ENCODE data around the gene FOXD1.
"Not testable (repeated sequence)": the region's sequence is repeated elsewhere in the genome, so short reads cannot be mapped to it uniquely, and the experiment has no call there.

Gene FOXD1

GRCh38 chr5:73483676-73484075, 35.1 kb upstream of the FOXD1 start:
- DNase-seq (ENCODE audit: extremely low read depth, low read depth): no peak
- TF ChIP-seq, protein P1, sequence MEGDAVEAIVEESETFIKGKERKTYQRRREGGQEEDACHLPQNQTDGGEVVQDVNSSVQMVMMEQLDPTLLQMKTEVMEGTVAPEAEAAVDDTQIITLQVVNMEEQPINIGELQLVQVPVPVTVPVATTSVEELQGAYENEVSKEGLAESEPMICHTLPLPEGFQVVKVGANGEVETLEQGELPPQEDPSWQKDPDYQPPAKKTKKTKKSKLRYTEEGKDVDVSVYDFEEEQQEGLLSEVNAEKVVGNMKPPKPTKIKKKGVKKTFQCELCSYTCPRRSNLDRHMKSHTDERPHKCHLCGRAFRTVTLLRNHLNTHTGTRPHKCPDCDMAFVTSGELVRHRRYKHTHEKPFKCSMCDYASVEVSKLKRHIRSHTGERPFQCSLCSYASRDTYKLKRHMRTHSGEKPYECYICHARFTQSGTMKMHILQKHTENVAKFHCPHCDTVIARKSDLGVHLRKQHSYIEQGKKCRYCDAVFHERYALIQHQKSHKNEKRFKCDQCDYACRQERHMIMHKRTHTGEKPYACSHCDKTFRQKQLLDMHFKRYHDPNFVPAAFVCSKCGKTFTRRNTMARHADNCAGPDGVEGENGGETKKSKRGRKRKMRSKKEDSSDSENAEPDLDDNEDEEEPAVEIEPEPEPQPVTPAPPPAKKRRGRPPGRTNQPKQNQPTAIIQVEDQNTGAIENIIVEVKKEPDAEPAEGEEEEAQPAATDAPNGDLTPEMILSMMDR (IDR thresholded peaks at IDR 0.05; ENCODE audit: low read depth, low read length): no peak

GRCh38 chr5:73482383-73483136, 34.0 kb upstream of the FOXD1 start:
- TF ChIP-seq, protein P1 (IDR thresholded peaks at IDR 0.05; ENCODE audit: low read depth, low read length): no peak
- no peak for DNase-seq (ENCODE audit: extremely low read depth, low read depth)

GRCh38 chr5:73480500-73480899, 31.9 kb upstream of the FOXD1 start:
- TF ChIP-seq, protein P1 (IDR thresholded peaks at IDR 0.05; ENCODE audit: low read depth, low read length): no peak
- DNase-seq (ENCODE audit: extremely low read depth, low read depth): no peak

DNA sequence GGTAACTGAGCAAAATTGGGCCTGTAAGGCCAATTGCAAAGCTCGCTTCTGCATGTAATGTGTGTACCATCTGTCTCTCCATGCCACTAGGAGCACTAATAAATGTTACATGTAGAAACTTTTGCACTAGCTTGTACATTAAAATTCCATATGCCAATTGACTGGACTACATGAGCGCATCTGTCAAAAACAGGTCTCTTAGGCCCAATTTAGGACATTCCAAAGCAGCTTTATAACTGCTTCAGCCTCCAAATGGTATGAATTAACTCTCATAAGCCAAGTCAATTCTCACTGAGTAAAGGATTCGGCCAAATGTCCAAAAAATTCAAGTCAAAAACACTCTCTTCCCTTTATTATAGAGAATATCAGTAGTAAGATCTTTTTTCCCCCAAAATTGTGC, 23.5 kb upstream of the FOXD1 start:
- DNase-seq (ENCODE audit: extremely low read depth, low read depth): no peak
- TF ChIP-seq, protein P1 (IDR thresholded peaks at IDR 0.05; ENCODE audit: low read depth, low read length): no peak

- TF ChIP-seq, protein P1 (IDR thresholded peaks at IDR 0.05; ENCODE audit: low read depth, low read length): no peak
- no peak for DNase-seq (ENCODE audit: extremely low read depth, low read depth)
Measured at GRCh38 chr5:73471654-73472053, 23.1 kb upstream of the FOXD1 start.

DNA sequence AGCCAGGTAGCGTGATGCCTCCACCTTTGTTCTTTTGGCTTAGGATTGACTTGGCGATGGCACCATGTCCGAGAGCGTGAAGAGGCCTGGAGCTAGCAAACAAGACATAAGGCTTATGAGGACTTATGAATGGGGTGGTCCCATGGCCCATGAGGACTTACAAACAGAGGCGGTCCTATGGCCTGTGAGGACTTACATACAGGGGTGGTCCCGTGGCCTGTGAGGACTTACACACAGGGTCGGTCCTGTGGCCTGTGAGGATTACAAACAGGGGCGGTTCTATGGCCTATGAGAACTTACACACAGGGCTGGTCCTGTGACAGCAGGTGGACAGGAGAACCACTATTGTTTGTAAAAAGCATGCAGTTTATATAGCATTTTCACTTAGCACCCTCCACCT, 21.3 kb upstream of the FOXD1 start:
- no peak for DNase-seq (ENCODE audit: extremely low read depth, low read depth)
- TF ChIP-seq, protein P1 (IDR thresholded peaks at IDR 0.05; ENCODE audit: low read depth, low read length): no peak

DNA sequence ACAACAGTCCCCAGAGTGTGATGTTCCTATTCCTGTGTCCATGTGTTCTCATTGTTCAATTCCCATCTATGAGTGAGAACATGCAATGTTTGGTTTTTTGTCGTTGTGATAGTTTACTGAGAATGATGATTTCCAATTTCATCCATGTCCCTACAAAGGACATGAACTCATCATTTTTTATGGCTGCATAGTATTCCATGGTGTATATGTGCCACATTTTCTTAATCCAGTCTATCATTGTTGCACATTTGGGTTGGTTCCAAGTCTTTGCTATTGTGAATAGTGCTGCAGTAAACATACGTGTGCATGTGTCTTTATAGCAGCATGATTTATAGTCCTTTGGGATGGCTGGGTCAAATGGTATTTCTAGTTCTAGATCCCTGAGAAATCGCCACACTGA, 20.1 kb upstream of the FOXD1 start:
- not testable (repeated sequence) for DNase-seq (ENCODE audit: extremely low read depth, low read depth)

Data from AG09319 (cell line).